ENCODE data around the gene TCF7. TPM values are rescaled to one million over a fixed set of nuclear protein-coding genes. Genes with fewer than 3 reads are reported as not detected.
A peak's percentile ranks its signal among the peaks of the same experiment; 100 is the strongest.

TCF7 gene
- polyA plus RNA-seq, 1 of the 3 experiments (the other 2 are of a cell fraction) = 2.7 TPM

DNA sequence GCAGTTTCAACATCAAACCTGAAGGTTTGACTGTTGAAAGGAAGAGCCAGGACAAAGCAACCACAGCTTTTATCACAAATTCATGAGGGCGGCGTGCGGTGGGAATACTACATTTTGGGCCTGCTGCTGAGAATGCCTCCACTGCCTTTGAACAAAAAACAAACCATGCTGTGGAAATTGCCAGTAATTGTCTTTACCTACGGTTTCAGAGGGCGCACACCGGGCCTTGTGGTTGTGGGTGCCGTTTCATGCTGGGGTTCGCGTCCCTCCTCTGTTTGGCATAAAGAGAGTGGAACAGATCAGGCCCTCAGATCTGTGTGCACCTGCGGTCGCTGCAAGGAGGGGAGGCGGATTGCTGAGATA, 27.6 kb upstream of the TCF7 start:
- H3K9ac ChIP-seq = no peak overlapping the region
- no peak overlapping the region for H3K4me2 ChIP-seq
- no peaks in the 10 kb centered on the region for H3K27me3 ChIP-seq (ENCODE audit: insufficient read depth)
- no peaks in the 10 kb centered on the region for H3K9me2 ChIP-seq
- no peaks in the 10 kb centered on the region for H3K9me3 ChIP-seq
- H3K27ac ChIP-seq (ENCODE audit: low read depth in 2 of 2, low read length in 1 of 2) = no peak overlapping the region
- H3K4me1 ChIP-seq (ENCODE audit: control insufficient read depth in 1 of 2, insufficient read depth in 2 of 2, low read depth in 1 of 2, low read length in 1 of 2) = peaks cover 0 to 32% of the 10 kb centered on the region in 2 experiments; a peak in 1 of 4 replicates
- no peaks in the 10 kb centered on the region for H3K79me2 ChIP-seq (ENCODE audit: insufficient read depth)
- H2AFZ ChIP-seq (ENCODE audit: low read depth) = no peak overlapping the region
- ChIA-PET CTCF (interaction anchor here (1.2 to 2.8 kb wide), 2 partner anchors 15 to 47 kb away, joined by 5 to 16 read pairs; no protein-coding TSS in a partner anchor), POLR2A (interaction anchor here (0.6 kb wide), 2 partner anchors 10 to 82 kb away, joined by 3 read pairs; partner anchors contain the start of gene VDAC1)
- no peaks in the 10 kb centered on the region for H3K36me3 ChIP-seq (replicated peaks in 1 of 2; ENCODE audit: control insufficient read depth in 1 of 2, insufficient read depth in 2 of 2, low read length in 1 of 2)
- WGBS (ENCODE audit: low lambda C conversion rate) = 97% methylated on average over 12 of the region's 12 CpGs
- TF ChIP-seq NFIC (IDR thresholded peaks at IDR 0.05; ENCODE audit: borderline replicate concordance) (no peak), CTCF (IDR thresholded peaks at IDR 0.05) (no peak), REST (IDR thresholded peaks at IDR 0.05; ENCODE audit: low read depth, low read length) (no peak), EZH2phosphoT487 (IDR thresholded peaks at IDR 0.05; ENCODE audit: borderline replicate concordance, low read depth) (no peak), MEF2A (IDR thresholded peaks at IDR 0.05; ENCODE audit: borderline replicate concordance, low read depth) (no peak)
- TF ChIP-seq, protein P1, sequence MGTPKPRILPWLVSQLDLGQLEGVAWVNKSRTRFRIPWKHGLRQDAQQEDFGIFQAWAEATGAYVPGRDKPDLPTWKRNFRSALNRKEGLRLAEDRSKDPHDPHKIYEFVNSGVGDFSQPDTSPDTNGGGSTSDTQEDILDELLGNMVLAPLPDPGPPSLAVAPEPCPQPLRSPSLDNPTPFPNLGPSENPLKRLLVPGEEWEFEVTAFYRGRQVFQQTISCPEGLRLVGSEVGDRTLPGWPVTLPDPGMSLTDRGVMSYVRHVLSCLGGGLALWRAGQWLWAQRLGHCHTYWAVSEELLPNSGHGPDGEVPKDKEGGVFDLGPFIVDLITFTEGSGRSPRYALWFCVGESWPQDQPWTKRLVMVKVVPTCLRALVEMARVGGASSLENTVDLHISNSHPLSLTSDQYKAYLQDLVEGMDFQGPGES (IDR thresholded peaks at IDR 0.05; ENCODE audit: low read depth, low read length) = no peak
- DNase-seq = no peak
- no peaks in the 10 kb centered on the region for H4K20me1 ChIP-seq (ENCODE audit: insufficient read depth)
- no peak overlapping the region for H3K4me3 ChIP-seq (ENCODE audit: low read depth in 2 of 2, low read length in 1 of 2)
- no peaks in the 10 kb centered on the region for H3F3A ChIP-seq (replicated peaks; ENCODE audit: insufficient read depth)

GRCh38 chr5:134088291-134088690, 26.2 kb upstream of the TCF7 start:
- Histone ChIP-seq H3K9me3 (no peaks in the 10 kb centered on the region), H3K79me2 (ENCODE audit: insufficient read depth) (no peaks in the 10 kb centered on the region), H3K27ac (ENCODE audit: low read depth in 2 of 2, low read length in 1 of 2) (peak overlapping the region in 1 of 2 experiments; percentile 77; a peak in 1 of 4 replicates), H3K27me3 (ENCODE audit: insufficient read depth) (no peaks in the 10 kb centered on the region), H3K9me2 (no peaks in the 10 kb centered on the region), H3K4me1 (ENCODE audit: control insufficient read depth in 1 of 2, insufficient read depth in 2 of 2, low read depth in 1 of 2, low read length in 1 of 2) (peaks cover 0 to 45% of the 10 kb centered on the region in 2 experiments; a peak in 1 of 4 replicates), H2AFZ (ENCODE audit: low read depth) (no peak overlapping the region), H3K4me3 (ENCODE audit: low read depth in 2 of 2, low read length in 1 of 2) (no peak overlapping the region), H3F3A (replicated peaks; ENCODE audit: insufficient read depth) (no peaks in the 10 kb centered on the region), H3K9ac (no peak overlapping the region), H4K20me1 (ENCODE audit: insufficient read depth) (no peaks in the 10 kb centered on the region), H3K36me3 (replicated peaks in 1 of 2; ENCODE audit: control insufficient read depth in 1 of 2, insufficient read depth in 2 of 2, low read length in 1 of 2) (no peaks in the 10 kb centered on the region), H3K4me2 (no peak overlapping the region)
- no peak for DNase-seq
- ChIA-PET CTCF (interaction anchor here (1.0 to 2.8 kb wide), 4 partner anchors 12 to 48 kb away, joined by 3 to 11 read pairs (median 6); no protein-coding TSS in a partner anchor), POLR2A (interaction anchor here (2.4 kb wide), 1 partner anchor 19 kb away, joined by 11 read pairs; no protein-coding TSS in a partner anchor)
- no peak for TF ChIP-seq CTCF (IDR thresholded peaks at IDR 0.05)
- TF ChIP-seq, protein P2, sequence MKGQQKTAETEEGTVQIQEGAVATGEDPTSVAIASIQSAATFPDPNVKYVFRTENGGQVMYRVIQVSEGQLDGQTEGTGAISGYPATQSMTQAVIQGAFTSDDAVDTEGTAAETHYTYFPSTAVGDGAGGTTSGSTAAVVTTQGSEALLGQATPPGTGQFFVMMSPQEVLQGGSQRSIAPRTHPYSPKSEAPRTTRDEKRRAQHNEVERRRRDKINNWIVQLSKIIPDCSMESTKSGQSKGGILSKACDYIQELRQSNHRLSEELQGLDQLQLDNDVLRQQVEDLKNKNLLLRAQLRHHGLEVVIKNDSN (IDR thresholded peaks at IDR 0.05; ENCODE audit: borderline replicate concordance, low read depth) = no peak
- TF ChIP-seq GABPA (IDR thresholded peaks at IDR 0.05; ENCODE audit: low read depth) = no peak
- no peak for TF ChIP-seq MEF2A (IDR thresholded peaks at IDR 0.05; ENCODE audit: borderline replicate concordance, low read depth)
- TF ChIP-seq RFX5 (IDR thresholded peaks at IDR 0.05; ENCODE audit: low read length) = no peak
- no peak for TF ChIP-seq CHD2 (IDR thresholded peaks at IDR 0.05; ENCODE audit: low read length, partially characterized antibody)
- no peak for TF ChIP-seq PBX3 (IDR thresholded peaks at IDR 0.05)
- TF ChIP-seq, protein P1 (IDR thresholded peaks at IDR 0.05; ENCODE audit: low read depth, low read length) = no peak
- no peak for TF ChIP-seq GATA2 (CRISPR knock-in tag; IDR thresholded peaks at IDR 0.05)
- no peak for TF ChIP-seq POLR2AphosphoS5 (IDR thresholded peaks at IDR 0.05; ENCODE audit: low read depth, low read length)

Data from SK-N-SH (cell line).